Measurements from ENCODE around the gene MLLT10. TPM values are rescaled to one million over a fixed set of nuclear protein-coding genes. Genes with fewer than 3 reads are reported as not detected.

Gene MLLT10
- total and polyA plus RNA-seq, 10 of the 15 experiments (the other 5 are each of a cell fraction or from before 2014, with no cell fraction given), result 8.7 to 61.1 (median 28.5) TPM

DNA sequence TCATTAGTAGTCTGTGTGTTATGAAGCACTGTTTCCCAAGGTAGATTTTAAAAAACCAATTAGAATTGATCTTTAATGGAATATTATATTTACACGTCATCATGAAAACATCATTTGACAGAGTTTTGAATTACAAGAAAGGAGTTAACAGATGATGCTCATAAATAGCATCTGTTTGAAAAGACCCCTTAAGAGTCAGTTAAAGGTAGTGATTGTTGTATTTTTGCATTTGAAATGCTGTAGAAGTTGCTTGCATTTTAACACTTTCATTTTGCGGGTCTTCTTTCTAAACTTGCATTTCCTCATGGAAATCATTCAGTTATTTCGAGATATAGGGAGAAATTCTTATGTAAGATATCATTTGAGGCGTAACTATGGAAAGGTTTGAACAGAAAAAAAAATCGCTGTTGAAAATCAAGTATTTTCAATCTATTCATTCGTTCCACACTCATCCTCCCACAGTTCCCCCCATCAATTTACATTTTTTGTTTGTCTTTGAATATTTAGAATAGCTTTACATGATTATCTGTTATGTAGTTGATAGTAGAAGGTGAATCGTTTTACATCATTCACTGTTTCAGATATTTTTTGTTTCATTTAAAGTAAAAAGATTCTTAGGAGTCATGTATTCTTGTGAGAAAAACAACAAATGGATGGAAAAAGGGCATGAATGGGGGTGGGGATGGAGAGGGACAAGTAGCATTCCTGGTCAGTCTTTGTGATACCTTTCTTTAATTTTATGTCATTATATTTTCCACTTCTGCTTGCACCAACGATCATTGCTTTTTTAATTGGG lies 5.6 kb upstream of the MLLT10 start:
- H4K20me1 ChIP-seq (ENCODE audit: control insufficient read depth, insufficient read depth), result no peaks in the 10 kb centered on the region
- H3K4me1 ChIP-seq (ENCODE audit: control insufficient read depth, insufficient read depth, low read length), result peaks cover 13% of the 10 kb centered on the region
- SMC1A ChIA-PET (ENCODE audit: uncharacterized antibody, unreplicated experiment), result interaction anchor here (1.0 kb wide), 1 partner anchor 31 kb away, joined by 4 read pairs; no protein-coding TSS in a partner anchor
- H3K79me2 ChIP-seq (ENCODE audit: control insufficient read depth, insufficient read depth, low read length), result no peaks in the 10 kb centered on the region
- DNase-seq (ENCODE audit: low read depth, low spot score), result no peak
- intact Hi-C loops (cut with micrococcal nuclease; ENCODE audit: unreplicated experiment), result no loop called here
- BruUV-seq (replicated peaks), result no TSS peak
- H3K9ac ChIP-seq (ENCODE audit: control insufficient read depth, insufficient read depth, low read length), result no peak overlapping the region
- no peaks in the 10 kb centered on the region for H3K9me3 ChIP-seq (replicated peaks; ENCODE audit: control insufficient read depth, insufficient read depth, low read length)
- H2AFZ ChIP-seq (ENCODE audit: control insufficient read depth, low read depth, low read length), result no peak overlapping the region
- in situ Hi-C loops (cut with MboI), result loop anchor here (5.0 kb wide), 1 partner anchor 789 kb away; the partner anchor contains the start of gene COMMD3
- RAD21 ChIA-PET (ENCODE audit: unreplicated experiment), result no interaction called here
- no peak for FAIRE-seq
- H3K27ac ChIP-seq (ENCODE audit: control insufficient read depth, insufficient read depth), result no peak overlapping the region
- H3K27me3 ChIP-seq (replicated peaks in 1 of 2; ENCODE audit: control insufficient read depth in 2 of 2, insufficient read depth in 2 of 2, low read length in 1 of 2), result peaks cover 0 to 4% of the 10 kb centered on the region in 2 experiments; a peak in 1 of 4 replicates
- H3K4me3 ChIP-seq, result no peak overlapping the region
- ATAC-seq, result no peak
- no peak overlapping the region for H3K4me2 ChIP-seq (ENCODE audit: control insufficient read depth, insufficient read depth)
- H3K36me3 ChIP-seq (ENCODE audit: control insufficient read depth in 2 of 2, insufficient read depth in 2 of 2, low read length in 1 of 2), result no peaks in the 10 kb centered on the region
- CTCF ChIA-PET, result no interaction called here
- whole genome bisulfite sequencing (ENCODE audit: insufficient coverage, insufficient replicate concordance, low lambda C conversion rate, missing lambda C conversion rate), result 65% methylated on average over 8 of the region's 8 CpGs
- POLR2A ChIA-PET, result no interaction called here
- TF ChIP-seq RAD21 (IDR thresholded peaks at IDR 0.05; ENCODE audit: insufficient read depth, low read depth, low read length) (no peak), TCF7 (IDR thresholded peaks at IDR 0.05; ENCODE audit: borderline replicate concordance) (no peak), YY1 (IDR thresholded peaks at IDR 0.05; ENCODE audit: low read depth, low read length) (no peak), KLF5 (IDR thresholded peaks at IDR 0.05; ENCODE audit: partially characterized antibody) (no peak)
- TF ChIP-seq, protein P1, sequence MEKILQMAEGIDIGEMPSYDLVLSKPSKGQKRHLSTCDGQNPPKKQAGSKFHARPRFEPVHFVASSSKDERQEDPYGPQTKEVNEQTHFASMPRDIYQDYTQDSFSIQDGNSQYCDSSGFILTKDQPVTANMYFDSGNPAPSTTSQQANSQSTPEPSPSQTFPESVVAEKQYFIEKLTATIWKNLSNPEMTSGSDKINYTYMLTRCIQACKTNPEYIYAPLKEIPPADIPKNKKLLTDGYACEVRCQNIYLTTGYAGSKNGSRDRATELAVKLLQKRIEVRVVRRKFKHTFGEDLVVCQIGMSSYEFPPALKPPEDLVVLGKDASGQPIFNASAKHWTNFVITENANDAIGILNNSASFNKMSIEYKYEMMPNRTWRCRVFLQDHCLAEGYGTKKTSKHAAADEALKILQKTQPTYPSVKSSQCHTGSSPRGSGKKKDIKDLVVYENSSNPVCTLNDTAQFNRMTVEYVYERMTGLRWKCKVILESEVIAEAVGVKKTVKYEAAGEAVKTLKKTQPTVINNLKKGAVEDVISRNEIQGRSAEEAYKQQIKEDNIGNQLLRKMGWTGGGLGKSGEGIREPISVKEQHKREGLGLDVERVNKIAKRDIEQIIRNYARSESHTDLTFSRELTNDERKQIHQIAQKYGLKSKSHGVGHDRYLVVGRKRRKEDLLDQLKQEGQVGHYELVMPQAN (conservative IDR thresholded peaks at IDR 0.05), result no peak
- TF ChIP-seq, protein P2, sequence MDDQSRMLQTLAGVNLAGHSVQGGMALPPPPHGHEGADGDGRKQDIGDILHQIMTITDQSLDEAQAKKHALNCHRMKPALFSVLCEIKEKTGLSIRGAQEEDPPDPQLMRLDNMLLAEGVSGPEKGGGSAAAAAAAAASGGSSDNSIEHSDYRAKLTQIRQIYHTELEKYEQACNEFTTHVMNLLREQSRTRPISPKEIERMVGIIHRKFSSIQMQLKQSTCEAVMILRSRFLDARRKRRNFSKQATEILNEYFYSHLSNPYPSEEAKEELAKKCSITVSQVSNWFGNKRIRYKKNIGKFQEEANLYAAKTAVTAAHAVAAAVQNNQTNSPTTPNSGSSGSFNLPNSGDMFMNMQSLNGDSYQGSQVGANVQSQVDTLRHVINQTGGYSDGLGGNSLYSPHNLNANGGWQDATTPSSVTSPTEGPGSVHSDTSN (IDR thresholded peaks at IDR 0.05; ENCODE audit: insufficient replicate concordance, low read depth, low read length), result no peak
- TF ChIP-seq, protein P3, sequence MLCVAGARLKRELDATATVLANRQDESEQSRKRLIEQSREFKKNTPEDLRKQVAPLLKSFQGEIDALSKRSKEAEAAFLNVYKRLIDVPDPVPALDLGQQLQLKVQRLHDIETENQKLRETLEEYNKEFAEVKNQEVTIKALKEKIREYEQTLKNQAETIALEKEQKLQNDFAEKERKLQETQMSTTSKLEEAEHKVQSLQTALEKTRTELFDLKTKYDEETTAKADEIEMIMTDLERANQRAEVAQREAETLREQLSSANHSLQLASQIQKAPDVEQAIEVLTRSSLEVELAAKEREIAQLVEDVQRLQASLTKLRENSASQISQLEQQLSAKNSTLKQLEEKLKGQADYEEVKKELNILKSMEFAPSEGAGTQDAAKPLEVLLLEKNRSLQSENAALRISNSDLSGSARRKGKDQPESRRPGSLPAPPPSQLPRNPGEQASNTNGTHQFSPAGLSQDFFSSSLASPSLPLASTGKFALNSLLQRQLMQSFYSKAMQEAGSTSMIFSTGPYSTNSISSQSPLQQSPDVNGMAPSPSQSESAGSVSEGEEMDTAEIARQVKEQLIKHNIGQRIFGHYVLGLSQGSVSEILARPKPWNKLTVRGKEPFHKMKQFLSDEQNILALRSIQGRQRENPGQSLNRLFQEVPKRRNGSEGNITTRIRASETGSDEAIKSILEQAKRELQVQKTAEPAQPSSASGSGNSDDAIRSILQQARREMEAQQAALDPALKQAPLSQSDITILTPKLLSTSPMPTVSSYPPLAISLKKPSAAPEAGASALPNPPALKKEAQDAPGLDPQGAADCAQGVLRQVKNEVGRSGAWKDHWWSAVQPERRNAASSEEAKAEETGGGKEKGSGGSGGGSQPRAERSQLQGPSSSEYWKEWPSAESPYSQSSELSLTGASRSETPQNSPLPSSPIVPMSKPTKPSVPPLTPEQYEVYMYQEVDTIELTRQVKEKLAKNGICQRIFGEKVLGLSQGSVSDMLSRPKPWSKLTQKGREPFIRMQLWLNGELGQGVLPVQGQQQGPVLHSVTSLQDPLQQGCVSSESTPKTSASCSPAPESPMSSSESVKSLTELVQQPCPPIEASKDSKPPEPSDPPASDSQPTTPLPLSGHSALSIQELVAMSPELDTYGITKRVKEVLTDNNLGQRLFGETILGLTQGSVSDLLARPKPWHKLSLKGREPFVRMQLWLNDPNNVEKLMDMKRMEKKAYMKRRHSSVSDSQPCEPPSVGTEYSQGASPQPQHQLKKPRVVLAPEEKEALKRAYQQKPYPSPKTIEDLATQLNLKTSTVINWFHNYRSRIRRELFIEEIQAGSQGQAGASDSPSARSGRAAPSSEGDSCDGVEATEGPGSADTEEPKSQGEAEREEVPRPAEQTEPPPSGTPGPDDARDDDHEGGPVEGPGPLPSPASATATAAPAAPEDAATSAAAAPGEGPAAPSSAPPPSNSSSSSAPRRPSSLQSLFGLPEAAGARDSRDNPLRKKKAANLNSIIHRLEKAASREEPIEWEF (IDR thresholded peaks at IDR 0.05; ENCODE audit: insufficient replicate concordance, low read depth, low read length), result no peak
- TF ChIP-seq, protein P4, sequence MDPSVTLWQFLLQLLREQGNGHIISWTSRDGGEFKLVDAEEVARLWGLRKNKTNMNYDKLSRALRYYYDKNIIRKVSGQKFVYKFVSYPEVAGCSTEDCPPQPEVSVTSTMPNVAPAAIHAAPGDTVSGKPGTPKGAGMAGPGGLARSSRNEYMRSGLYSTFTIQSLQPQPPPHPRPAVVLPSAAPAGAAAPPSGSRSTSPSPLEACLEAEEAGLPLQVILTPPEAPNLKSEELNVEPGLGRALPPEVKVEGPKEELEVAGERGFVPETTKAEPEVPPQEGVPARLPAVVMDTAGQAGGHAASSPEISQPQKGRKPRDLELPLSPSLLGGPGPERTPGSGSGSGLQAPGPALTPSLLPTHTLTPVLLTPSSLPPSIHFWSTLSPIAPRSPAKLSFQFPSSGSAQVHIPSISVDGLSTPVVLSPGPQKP (IDR thresholded peaks at IDR 0.05; ENCODE audit: low read depth, low read length), result no peak
- TF ChIP-seq, protein P5, sequence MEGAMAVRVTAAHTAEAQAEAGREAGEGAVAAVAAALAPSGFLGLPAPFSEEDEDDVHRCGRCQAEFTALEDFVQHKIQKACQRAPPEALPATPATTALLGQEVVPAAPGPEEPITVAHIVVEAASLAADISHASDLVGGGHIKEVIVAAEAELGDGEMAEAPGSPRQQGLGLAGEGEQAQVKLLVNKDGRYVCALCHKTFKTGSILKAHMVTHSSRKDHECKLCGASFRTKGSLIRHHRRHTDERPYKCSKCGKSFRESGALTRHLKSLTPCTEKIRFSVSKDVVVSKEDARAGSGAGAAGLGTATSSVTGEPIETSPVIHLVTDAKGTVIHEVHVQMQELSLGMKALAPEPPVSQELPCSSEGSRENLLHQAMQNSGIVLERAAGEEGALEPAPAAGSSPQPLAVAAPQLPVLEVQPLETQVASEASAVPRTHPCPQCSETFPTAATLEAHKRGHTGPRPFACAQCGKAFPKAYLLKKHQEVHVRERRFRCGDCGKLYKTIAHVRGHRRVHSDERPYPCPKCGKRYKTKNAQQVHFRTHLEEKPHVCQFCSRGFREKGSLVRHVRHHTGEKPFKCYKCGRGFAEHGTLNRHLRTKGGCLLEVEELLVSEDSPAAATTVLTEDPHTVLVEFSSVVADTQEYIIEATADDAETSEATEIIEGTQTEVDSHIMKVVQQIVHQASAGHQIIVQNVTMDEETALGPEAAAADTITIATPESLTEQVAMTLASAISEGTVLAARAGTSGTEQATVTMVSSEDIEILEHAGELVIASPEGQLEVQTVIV (IDR thresholded peaks at IDR 0.05; ENCODE audit: borderline replicate concordance, partially characterized antibody), result no peak

Data from GM12878 (cell line).